Measurements from ENCODE around the gene MACROH2A1. TPM values are rescaled to one million over a fixed set of nuclear protein-coding genes. Genes with fewer than 3 reads are reported as not detected.

The MACROH2A1 gene
- total and polyA plus RNA-seq, 2 experiments from 2014 or later, result 64.9 to 81.6 TPM

GRCh38 chr5:135395866-135396265 is 3.2 kb downstream of the MACROH2A1 start:
- Histone ChIP-seq H2AFZ (no peak overlapping the region), H3K4me1 (ENCODE audit: insufficient read depth) (peaks cover 25% of the 10 kb centered on the region), H3F3A (replicated peaks; ENCODE audit: low read depth) (peaks cover 15% of the 10 kb centered on the region), H3K27me3 (ENCODE audit: insufficient read depth) (peaks cover 51% of the 10 kb centered on the region), H3K27ac (ENCODE audit: low read depth) (no peak overlapping the region), H3K4me2 (no peak overlapping the region), H3K36me3 (ENCODE audit: insufficient read depth) (no peaks in the 10 kb centered on the region), H3K79me2 (replicated peaks; ENCODE audit: insufficient read depth) (peaks cover 52% of the 10 kb centered on the region), H3K9me2 (ENCODE audit: insufficient read depth) (no peaks in the 10 kb centered on the region), H4K20me1 (replicated peaks; ENCODE audit: insufficient read depth) (peaks cover 56% of the 10 kb centered on the region), H3K4me3 (no peak overlapping the region)
- Mint-ChIP-seq H3K27me3 (ENCODE audit: insufficient read depth, low read depth, poor library complexity) (peaks cover 20% of the 10 kb centered on the region), H3K27ac (no peak overlapping the region), H3K36me3 (ENCODE audit: low read depth) (peaks cover 9% of the 10 kb centered on the region; the same call in 2 of the 3 replicates), H3K4me3 (no peak overlapping the region; the same call in 2 of the 3 replicates), H3K4me1 (peaks cover 52% of the 10 kb centered on the region), H3K9me3 (no peaks in the 10 kb centered on the region; the same call in 2 of the 3 replicates)
- DNase-seq (ENCODE audit: low spot score) (no peak), ATAC-seq (no peak)
- TF ChIP-seq REST (IDR thresholded peaks at IDR 0.05; ENCODE audit: unreplicated experiment) (no peak), NANOG (IDR thresholded peaks at IDR 0.05; ENCODE audit: borderline replicate concordance) (no peak), ZNF114 (CRISPR knock-in tag; IDR thresholded peaks at IDR 0.05) (no peak), POLR2AphosphoS5 (IDR thresholded peaks at IDR 0.05; ENCODE audit: low read depth) (no peak), EZH2phosphoT487 (IDR thresholded peaks at IDR 0.05; ENCODE audit: unreplicated experiment) (no peak), JUNB (IDR thresholded peaks at IDR 0.05; ENCODE audit: unreplicated experiment) (no peak), ZNF331 (CRISPR knock-in tag; IDR thresholded peaks at IDR 0.05; ENCODE audit: low read depth) (no peak), CTCF (conservative IDR thresholded peaks at IDR 0.05; ENCODE audit: low read depth in 2 of 2) (no peak), EZH2 (IDR thresholded peaks at IDR 0.05; ENCODE audit: low read depth, unreplicated experiment) (no peak), STAT1 (IDR thresholded peaks at IDR 0.05; ENCODE audit: unreplicated experiment) (no peak), CREB1 (CRISPR knock-in tag; IDR thresholded peaks at IDR 0.05; ENCODE audit: low read depth) (no peak)
- TF ChIP-seq, protein P1, sequence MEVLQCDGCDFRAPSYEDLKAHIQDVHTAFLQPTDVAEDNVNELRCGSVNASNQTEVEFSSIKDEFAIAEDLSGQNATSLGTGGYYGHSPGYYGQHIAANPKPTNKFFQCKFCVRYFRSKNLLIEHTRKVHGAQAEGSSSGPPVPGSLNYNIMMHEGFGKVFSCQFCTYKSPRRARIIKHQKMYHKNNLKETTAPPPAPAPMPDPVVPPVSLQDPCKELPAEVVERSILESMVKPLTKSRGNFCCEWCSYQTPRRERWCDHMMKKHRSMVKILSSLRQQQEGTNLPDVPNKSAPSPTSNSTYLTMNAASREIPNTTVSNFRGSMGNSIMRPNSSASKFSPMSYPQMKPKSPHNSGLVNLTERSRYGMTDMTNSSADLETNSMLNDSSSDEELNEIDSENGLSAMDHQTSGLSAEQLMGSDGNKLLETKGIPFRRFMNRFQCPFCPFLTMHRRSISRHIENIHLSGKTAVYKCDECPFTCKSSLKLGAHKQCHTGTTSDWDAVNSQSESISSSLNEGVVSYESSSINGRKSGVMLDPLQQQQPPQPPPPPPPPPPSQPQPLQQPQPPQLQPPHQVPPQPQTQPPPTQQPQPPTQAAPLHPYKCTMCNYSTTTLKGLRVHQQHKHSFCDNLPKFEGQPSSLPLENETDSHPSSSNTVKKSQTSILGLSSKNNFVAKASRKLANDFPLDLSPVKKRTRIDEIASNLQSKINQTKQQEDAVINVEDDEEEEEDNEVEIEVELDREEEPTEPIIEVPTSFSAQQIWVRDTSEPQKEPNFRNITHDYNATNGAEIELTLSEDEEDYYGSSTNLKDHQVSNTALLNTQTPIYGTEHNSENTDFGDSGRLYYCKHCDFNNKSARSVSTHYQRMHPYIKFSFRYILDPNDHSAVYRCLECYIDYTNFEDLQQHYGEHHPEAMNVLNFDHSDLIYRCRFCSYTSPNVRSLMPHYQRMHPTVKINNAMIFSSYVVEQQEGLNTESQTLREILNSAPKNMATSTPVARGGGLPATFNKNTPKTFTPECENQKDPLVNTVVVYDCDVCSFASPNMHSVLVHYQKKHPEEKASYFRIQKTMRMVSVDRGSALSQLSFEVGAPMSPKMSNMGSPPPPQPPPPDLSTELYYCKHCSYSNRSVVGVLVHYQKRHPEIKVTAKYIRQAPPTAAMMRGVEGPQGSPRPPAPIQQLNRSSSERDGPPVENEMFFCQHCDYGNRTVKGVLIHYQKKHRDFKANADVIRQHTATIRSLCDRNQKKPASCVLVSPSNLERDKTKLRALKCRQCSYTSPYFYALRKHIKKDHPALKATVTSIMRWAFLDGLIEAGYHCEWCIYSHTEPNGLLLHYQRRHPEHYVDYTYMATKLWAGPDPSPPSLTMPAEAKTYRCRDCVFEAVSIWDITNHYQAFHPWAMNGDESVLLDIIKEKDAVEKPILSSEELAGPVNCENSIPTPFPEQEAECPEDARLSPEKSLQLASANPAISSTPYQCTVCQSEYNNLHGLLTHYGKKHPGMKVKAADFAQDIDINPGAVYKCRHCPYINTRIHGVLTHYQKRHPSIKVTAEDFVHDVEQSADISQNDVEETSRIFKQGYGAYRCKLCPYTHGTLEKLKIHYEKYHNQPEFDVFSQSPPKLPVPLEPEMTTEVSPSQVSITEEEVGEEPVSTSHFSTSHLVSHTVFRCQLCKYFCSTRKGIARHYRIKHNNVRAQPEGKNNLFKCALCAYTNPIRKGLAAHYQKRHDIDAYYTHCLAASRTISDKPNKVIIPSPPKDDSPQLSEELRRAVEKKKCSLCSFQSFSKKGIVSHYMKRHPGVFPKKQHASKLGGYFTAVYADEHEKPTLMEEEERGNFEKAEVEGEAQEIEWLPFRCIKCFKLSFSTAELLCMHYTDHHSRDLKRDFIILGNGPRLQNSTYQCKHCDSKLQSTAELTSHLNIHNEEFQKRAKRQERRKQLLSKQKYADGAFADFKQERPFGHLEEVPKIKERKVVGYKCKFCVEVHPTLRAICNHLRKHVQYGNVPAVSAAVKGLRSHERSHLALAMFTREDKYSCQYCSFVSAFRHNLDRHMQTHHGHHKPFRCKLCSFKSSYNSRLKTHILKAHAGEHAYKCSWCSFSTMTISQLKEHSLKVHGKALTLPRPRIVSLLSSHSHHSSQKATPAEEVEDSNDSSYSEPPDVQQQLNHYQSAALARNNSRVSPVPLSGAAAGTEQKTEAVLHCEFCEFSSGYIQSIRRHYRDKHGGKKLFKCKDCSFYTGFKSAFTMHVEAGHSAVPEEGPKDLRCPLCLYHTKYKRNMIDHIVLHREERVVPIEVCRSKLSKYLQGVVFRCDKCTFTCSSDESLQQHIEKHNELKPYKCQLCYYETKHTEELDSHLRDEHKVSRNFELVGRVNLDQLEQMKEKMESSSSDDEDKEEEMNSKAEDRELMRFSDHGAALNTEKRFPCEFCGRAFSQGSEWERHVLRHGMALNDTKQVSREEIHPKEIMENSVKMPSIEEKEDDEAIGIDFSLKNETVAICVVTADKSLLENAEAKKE (CRISPR knock-in tag; IDR thresholded peaks at IDR 0.05), result no peak
- TF ChIP-seq, protein P2, sequence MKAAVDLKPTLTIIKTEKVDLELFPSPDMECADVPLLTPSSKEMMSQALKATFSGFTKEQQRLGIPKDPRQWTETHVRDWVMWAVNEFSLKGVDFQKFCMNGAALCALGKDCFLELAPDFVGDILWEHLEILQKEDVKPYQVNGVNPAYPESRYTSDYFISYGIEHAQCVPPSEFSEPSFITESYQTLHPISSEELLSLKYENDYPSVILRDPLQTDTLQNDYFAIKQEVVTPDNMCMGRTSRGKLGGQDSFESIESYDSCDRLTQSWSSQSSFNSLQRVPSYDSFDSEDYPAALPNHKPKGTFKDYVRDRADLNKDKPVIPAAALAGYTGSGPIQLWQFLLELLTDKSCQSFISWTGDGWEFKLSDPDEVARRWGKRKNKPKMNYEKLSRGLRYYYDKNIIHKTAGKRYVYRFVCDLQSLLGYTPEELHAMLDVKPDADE (IDR thresholded peaks at IDR 0.05), result no peak

Data from GM23338 (cell line).